Stimulated activated CD8-positive, alpha-beta memory T cell treated with anti-CD3 and anti-CD28 coated beads, Interleukin-4, amount 100 ng/mL, for 24 hours (primary cell): ENCODE measurements around the gene NKX6-2.
"Not testable (repeated sequence)": the region's sequence is repeated elsewhere in the genome, so short reads cannot be mapped to it uniquely, and the experiment has no call there.

Experiments used
- DNase-seq: peaks from one replicate; pipeline ENCODE4 v3.0.0-alpha.2; 2020; ENCODE audit warnings: low read depth

Gene NKX6-2

GRCh38 chr10:132755166-132755711 is 30.7 kb downstream of the NKX6-2 start:
- no peak for DNase-seq

- no peak for DNase-seq
Observed at GRCh38 chr10:132754071-132754470, 31.9 kb downstream of the NKX6-2 start.

- no peak for DNase-seq
Observed at GRCh38 chr10:132753596-132753995, 32.4 kb downstream of the NKX6-2 start.

- no peak for DNase-seq
Observed at GRCh38 chr10:132752961-132753360, 33.0 kb downstream of the NKX6-2 start.

- DNase-seq = no peak
Observed at GRCh38 chr10:132752378-132752777, 33.6 kb downstream of the NKX6-2 start.

GRCh38 chr10:132750936-132751335 is 35.0 kb downstream of the NKX6-2 start:
- no peak for DNase-seq

GRCh38 chr10:132749371-132749795 is 36.6 kb downstream of the NKX6-2 start:
- DNase-seq = no peak

- DNase-seq = no peak
Observed at GRCh38 chr10:132748545-132749370, 37.2 kb downstream of the NKX6-2 start.

GRCh38 chr10:132748135-132748534 is 37.8 kb downstream of the NKX6-2 start:
- DNase-seq = no peak

- no peak for DNase-seq
Observed at GRCh38 chr10:132746801-132747625, 38.9 kb downstream of the NKX6-2 start.

GRCh38 chr10:132746386-132746785 is 39.6 kb downstream of the NKX6-2 start:
- DNase-seq = no peak

- no peak for DNase-seq
Observed at GRCh38 chr10:132745971-132746370, 40.0 kb downstream of the NKX6-2 start.

GRCh38 chr10:132745511-132745910 is 40.4 kb downstream of the NKX6-2 start:
- DNase-seq = no peak

GRCh38 chr10:132744839-132745238 is 41.1 kb downstream of the NKX6-2 start:
- DNase-seq = no peak

GRCh38 chr10:132743925-132744490 is 41.9 kb downstream of the NKX6-2 start:
- no peak for DNase-seq

GRCh38 chr10:132743196-132743924 is 42.6 kb downstream of the NKX6-2 start:
- DNase-seq = not testable (repeated sequence)

- DNase-seq = no peak
Observed at GRCh38 chr10:132742837-132743194, 43.1 kb downstream of the NKX6-2 start.

- no peak for DNase-seq
Observed at GRCh38 chr10:132742167-132742836, 43.6 kb downstream of the NKX6-2 start.

- no peak for DNase-seq
Observed at GRCh38 chr10:132740588-132740987, 45.4 kb downstream of the NKX6-2 start.

GRCh38 chr10:132739225-132739613 is 46.7 kb downstream of the NKX6-2 start:
- DNase-seq = no peak
